ENCODE results near the gene PHF3.

The PHF3 gene

GRCh38 chr6:63635588-63636517 lies at the start of gene PHF3:
Gene PHF3 (plus strand): TSS chr6:63635802. CDS start chr6:63646552, 10,750 bp downstream.
- H3K4me3 Mint-ChIP-seq, result peak within 1 kb of the TSS; percentile 100
- H3K4me1 Mint-ChIP-seq, result peaks cover 61% of the 10 kb centered on the region
- DNase-seq, result peak; percentile 91
- H3K27me3 Mint-ChIP-seq (ENCODE audit: low read depth, poor library complexity), result peaks cover 12% of the 10 kb centered on the region
- peak within 1 kb of the TSS; percentile 100 for H3K27ac Mint-ChIP-seq
- H3K9me3 Mint-ChIP-seq, result no peaks in the 10 kb centered on the region
- TF ChIP-seq CTCF (IDR thresholded peaks at IDR 0.05), result no peak
- H3K36me3 Mint-ChIP-seq (ENCODE audit: low read depth), result no peaks in the 10 kb centered on the region

- Mint-ChIP-seq H3K27ac (no peak overlapping the region), H3K4me3 (no peak overlapping the region), H3K36me3 (ENCODE audit: low read depth) (no peaks in the 10 kb centered on the region), H3K9me3 (no peaks in the 10 kb centered on the region), H3K27me3 (ENCODE audit: low read depth, poor library complexity) (peaks cover 5% of the 10 kb centered on the region), H3K4me1 (no peaks in the 10 kb centered on the region)
- no peak for TF ChIP-seq CTCF (IDR thresholded peaks at IDR 0.05)
- DNase-seq, result no peak
Observed at GRCh38 chr6:63589952-63590411, 45.6 kb upstream of the PHF3 start.

GRCh38 chr6:63592886-63593285 lies 42.7 kb upstream of the PHF3 start:
- H3K36me3 Mint-ChIP-seq (ENCODE audit: low read depth), result no peaks in the 10 kb centered on the region
- TF ChIP-seq CTCF (IDR thresholded peaks at IDR 0.05), result no peak
- no peak overlapping the region for H3K4me3 Mint-ChIP-seq
- no peak overlapping the region for H3K27ac Mint-ChIP-seq
- H3K9me3 Mint-ChIP-seq, result no peaks in the 10 kb centered on the region
- H3K27me3 Mint-ChIP-seq (ENCODE audit: low read depth, poor library complexity), result peaks cover 5% of the 10 kb centered on the region
- no peak for DNase-seq
- H3K4me1 Mint-ChIP-seq, result peaks cover 3% of the 10 kb centered on the region

- Mint-ChIP-seq H3K9me3 (no peaks in the 10 kb centered on the region), H3K4me1 (peaks cover 8% of the 10 kb centered on the region), H3K27me3 (ENCODE audit: low read depth, poor library complexity) (peaks cover 4% of the 10 kb centered on the region), H3K4me3 (peak overlapping the region; percentile 99), H3K36me3 (ENCODE audit: low read depth) (no peaks in the 10 kb centered on the region), H3K27ac (no peak overlapping the region)
- TF ChIP-seq CTCF (IDR thresholded peaks at IDR 0.05), result no peak
- DNase-seq, result no peak
Observed at GRCh38 chr6:63597141-63598048, 38.2 kb upstream of the PHF3 start.

GRCh38 chr6:63598049-63599036 lies 37.3 kb upstream of the PHF3 start:
- Mint-ChIP-seq H3K36me3 (ENCODE audit: low read depth) (no peaks in the 10 kb centered on the region), H3K27me3 (ENCODE audit: low read depth, poor library complexity) (peaks cover 4% of the 10 kb centered on the region), H3K4me1 (peaks cover 8% of the 10 kb centered on the region), H3K9me3 (no peaks in the 10 kb centered on the region), H3K27ac (no peak overlapping the region), H3K4me3 (peak overlapping the region; percentile 99)
- DNase-seq, result peak; percentile 68
- peak; percentile 78 for TF ChIP-seq CTCF (IDR thresholded peaks at IDR 0.05)
